Inferior parietal cortex (tissue), 1 donor: ENCODE results near the gene CENPP.
"Not testable (repeated sequence)": the region's sequence is repeated elsewhere in the genome, so short reads cannot be mapped to it uniquely, and the experiment has no call there.

Source experiments
- DNase-seq: peaks from one replicate; pipeline ENCODE4 v3.0.0-alpha.2; 2016; ENCODE audit errors: extremely low spot score

CENPP gene

DNA sequence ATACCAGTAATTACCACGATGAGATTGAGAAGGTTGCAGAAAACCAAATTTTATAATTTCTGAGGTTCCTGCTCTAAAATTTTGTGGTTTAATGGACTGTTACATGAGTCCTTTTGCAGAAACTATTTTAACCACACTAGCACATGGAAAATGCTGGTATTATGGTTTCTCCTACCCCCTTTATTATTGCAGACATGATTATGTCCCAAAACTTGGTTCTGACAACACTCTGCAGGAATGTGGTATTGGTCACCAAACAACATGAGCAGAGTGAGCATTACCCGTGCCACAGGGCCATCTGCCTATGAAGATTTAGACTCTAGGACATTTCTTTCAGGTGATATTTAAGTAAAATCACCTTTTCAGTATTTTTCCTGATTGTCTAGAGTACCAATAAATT, 212.8 kb downstream of the CENPP start:
- no peak for DNase-seq

GRCh38 chr9:92543972-92544371, 218.2 kb downstream of the CENPP start:
- no peak for DNase-seq

GRCh38 chr9:92545002-92545510, 219.3 kb downstream of the CENPP start:
- no peak for DNase-seq

- no peak for DNase-seq
These were observed 221.6 kb downstream of the CENPP start for GRCh38 chr9:92547356-92547755.

DNA sequence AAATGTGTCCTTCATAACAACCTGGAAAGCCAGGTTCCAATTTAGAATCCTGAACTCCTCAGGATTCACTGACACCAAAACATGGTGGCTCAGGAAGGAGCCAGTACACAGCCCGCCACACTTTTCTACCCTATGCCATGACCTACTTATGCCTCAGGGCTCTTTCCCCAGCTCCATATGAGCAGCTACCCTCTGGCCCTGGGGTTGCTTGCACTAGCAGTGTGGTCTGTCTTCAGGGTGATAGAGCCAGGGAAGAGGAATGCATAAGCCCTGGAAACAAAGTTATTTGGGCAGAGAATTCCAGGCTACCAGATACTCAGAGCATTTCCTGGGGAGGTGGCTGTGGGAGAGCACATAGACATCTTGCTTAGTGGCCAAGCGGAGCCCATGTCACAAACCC, 225.0 kb downstream of the CENPP start:
- no peak for DNase-seq

DNA sequence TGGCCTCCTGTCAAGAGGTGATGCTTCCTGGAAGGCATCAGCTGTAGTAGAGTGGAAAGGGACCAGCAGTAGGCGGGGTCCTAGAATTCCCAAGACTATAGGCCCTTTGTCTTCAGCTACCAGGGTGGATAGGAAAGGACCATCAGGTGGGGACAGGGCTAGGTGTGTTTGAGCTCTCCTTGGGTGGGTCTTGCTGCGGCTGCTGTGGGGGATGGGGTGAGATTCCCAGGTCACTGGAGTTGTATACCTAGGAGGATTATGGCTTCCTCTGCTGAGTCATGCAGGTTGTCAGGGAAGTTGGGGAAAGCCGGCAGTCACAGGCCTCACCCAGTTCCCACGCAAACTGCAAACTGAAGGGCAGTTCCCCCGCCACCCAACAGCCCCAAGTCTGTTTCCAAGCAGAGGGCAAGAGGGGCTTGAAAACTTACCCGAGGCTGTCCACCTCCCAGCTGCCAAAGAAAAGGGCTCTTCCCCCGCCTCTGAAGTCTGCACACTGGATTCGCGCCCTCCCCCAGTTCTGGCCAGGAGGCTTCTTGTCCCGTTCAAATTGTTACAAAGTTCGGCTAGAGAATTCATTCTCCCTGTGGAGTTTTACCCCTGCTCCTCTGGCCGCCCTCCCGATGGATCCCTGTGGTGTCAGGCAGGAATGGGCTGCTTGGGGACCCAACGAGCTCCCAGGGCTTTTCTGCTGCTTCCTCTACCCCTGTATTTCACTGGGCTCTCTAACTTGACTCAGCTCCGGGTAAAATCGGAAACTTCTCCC, 233.0 kb downstream of the CENPP start:
- no peak for DNase-seq

DNA sequence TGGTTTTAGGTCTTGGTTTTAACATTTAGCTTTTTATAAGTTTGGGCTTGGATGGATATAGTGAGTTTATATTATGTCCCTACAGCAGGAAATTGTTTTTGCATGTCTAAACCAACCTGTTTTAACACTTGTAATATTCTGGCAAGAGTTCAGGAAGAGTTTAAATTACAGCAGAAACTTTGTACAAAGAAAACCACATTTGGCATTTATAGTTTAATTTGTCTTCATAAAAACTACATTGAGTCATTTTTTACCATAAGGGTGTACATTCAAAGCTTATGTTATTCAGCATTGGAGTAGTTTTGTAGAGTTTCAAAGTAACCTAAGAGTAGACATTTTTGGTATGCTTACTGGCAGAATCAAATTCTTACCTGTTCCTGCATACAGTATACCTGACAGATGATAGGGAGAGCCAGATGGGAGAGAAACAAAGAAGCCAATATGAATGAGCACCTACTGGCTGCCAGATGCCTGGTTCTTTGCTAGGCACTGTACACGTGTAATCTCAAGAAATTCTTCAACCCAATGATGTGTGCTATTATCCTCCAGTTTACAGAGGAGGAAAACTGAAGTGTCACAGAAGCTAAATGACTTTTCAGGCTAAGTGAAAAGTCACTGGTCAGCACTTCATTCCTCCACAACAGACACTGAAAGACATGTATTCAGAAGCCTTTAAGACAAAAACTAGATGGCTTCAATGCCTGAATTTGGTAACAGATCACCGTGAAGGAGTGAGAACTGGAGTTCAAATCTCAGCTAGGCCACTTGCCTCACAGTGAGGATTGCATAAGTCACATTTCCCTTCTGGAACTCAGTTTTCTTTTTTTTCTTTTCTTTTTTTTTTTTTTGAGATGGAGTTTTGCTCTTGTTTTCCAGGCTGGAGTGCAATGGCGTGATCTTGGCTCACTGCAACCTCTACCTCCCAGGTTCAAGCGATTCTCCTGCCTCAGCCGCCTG, 235.9 kb downstream of the CENPP start:
- no peak for DNase-seq

GRCh38 chr9:92562461-92562967, 236.8 kb downstream of the CENPP start:
- no peak for DNase-seq

GRCh38 chr9:92563116-92564100, 237.7 kb downstream of the CENPP start:
- no peak for DNase-seq

DNA sequence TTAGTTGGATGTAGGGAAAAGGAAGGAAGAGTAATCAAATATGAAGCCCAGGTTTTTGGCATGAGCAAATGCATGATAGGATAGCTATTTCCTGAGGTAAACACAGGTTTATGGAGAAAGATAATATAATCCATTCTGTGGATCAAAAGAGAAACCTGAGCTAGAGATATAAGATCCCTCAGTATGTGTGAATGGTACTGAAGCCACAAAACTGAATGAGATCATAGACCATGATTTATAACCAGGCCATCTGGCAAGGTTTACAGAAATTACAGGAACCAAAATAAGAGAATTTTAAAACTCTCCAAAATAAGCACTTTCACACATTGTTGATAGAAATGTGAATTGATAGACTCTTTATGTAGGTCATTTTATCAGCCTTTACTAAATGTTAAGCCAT, 238.8 kb downstream of the CENPP start:
- DNase-seq, result no peak

GRCh38 chr9:92564982-92565381, 239.2 kb downstream of the CENPP start:
- no peak for DNase-seq

DNA sequence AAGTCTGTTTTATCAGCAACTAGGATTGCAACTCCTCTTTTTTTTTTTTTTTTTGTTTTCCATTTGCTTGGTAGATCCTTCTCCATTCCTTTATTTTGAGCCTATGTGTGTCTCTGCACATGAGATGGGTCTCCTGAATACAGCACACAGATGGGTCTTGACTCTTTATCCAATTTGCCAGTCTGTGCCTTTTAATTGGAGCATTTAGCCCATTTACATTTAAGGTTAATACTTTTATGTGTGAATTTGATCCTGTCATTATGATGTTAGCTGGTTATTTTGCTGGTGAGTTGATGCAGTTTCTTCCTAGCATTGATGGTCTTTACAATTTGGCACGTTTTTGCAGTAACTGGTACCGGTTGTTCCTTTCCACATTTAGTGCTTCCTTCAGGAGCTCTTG, 246.1 kb downstream of the CENPP start:
- not testable (repeated sequence) for DNase-seq

- DNase-seq, result not testable (repeated sequence)
These were observed 247.9 kb downstream of the CENPP start for GRCh38 chr9:92573612-92574011.

DNA sequence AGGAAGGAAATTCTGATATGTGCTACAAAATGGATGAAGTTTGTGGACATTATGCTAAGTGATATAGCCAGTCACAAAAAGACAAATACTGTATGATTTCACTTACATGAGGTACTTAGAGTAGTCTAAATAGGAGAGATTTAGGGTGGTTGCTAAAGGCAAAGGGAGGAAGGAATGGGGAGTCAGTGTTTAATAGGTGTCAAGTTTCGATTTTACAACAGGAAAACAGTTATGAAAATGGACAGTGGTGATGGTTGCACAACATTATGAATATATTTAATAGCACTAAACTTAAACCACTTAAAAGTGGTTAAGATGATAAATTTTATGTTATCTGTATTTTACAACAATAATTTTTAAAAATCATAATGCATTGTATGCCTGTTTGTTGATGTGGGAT, 250.4 kb downstream of the CENPP start:
- DNase-seq, result no peak

- DNase-seq, result no peak
These were observed 264.2 kb downstream of the CENPP start for GRCh38 chr9:92589923-92590322.

DNA sequence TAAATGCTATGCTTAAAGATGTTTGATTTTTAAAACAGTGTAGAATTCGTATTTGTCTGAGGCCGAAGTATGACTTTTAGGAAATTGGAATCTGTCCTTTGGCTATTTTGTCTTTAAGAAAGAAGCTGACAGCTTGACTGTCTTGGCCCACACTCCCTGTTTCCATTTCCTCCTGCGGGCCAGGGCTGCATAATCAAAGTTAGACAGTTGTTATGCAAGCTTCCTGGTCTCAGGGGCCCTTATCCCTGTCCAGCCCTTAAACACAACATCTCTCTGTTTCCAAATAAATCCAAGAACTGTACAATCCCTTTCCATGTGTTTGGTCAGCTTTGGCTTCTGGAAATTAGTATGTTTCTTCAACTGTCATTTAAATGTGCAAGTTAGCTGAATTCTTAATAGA, 264.6 kb downstream of the CENPP start:
- no peak for DNase-seq

DNA sequence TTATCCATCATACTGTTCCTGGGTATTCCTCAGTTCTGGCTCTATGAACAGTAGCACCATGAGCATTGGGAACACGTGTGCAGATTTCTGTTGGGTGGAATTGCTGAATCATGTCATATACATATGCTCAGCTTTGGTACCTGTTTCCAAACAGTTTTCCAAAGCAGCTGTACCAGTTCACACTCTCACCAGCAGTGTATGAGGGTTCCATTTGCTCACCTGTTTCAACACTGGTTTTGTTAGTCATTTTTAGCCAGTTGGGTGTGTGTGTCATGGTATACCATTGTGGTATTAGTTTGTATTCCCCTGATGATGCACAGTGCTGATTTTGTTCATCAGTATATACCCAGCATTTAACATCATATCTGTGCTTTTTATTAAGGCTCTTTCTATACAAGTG, 266.8 kb downstream of the CENPP start:
- no peak for DNase-seq

- no peak for DNase-seq
These were observed 267.5 kb downstream of the CENPP start for GRCh38 chr9:92592946-92593861.

DNA sequence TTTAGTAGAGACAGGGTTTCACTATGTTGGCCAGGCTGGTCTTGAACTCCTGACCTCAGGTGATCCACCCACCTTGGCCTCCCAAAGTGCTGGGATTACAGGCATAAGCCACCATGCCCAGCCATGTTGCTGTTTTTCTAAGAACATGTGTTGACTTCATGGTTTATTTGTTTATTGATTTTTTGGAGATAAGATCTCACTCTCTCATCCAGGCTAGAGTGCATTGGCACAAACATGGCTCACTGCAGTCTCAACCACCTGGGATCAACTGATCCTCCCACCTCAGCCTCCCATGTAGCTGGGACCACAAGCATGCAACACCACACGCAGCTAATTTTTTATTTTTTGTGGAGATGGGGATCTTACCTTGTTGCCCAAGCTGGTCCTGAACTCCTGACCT, 269.3 kb downstream of the CENPP start:
- DNase-seq, result not testable (repeated sequence)

DNA sequence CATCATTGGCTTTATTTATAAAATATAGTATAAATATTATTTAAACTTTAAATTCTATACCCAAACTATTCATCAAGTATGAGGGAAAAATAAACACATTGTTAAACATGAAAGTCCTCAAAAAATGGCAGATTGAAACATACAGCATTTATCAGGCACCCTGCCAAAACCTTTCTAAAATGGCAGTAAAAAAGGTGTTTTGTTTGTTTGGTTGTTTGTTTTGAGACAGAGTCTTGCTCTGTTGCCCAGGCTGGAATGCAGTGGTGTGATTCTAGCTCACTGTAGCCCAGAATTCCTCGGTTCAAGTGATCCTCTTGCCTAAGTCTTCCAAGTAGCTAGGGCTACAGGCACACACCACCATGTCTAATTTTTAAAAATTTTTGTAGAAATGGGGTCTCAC, 270.2 kb downstream of the CENPP start:
- no peak for DNase-seq
